GM18907 (cell line): ENCODE measurements around the gene CCDC6.

ENCODE experiments used
- ATAC-seq: cut with Tn5 transposase; IDR thresholded peaks from one replicate; pipeline ENCODE4 v1.9.1; 2021; ENCODE audit warnings: mild to moderate bottlenecking, moderate library complexity; ENCODE audit not compliant: unreplicated experiment

CCDC6 gene

DNA sequence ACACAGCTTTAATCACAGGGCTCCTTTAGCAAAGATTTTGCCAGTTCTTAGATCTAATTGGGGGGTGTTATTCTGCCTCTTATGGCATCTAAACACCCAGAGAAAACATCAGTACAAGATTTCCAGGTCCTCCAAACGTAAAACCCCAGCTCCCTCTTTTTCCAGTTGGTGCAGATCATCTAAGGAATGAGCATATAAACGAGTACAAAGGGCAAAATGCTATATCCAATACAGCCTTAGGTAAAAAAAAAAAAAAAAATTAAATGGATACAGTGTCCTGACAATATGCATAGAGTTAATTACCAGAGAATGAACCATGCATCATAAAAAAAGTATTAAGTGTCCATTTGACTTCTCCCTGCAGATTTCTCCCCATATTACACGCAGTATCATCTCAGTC, 50.3 kb downstream of the CCDC6 start:
- no peak for ATAC-seq

GRCh38 chr10:59854571-59854970, 51.8 kb downstream of the CCDC6 start:
- no peak for ATAC-seq

- peak; percentile 63 for ATAC-seq
Measured at GRCh38 chr10:59852670-59853069, 53.7 kb downstream of the CCDC6 start.

- no peak for ATAC-seq
Measured at GRCh38 chr10:59851864-59852263, 54.5 kb downstream of the CCDC6 start.

DNA sequence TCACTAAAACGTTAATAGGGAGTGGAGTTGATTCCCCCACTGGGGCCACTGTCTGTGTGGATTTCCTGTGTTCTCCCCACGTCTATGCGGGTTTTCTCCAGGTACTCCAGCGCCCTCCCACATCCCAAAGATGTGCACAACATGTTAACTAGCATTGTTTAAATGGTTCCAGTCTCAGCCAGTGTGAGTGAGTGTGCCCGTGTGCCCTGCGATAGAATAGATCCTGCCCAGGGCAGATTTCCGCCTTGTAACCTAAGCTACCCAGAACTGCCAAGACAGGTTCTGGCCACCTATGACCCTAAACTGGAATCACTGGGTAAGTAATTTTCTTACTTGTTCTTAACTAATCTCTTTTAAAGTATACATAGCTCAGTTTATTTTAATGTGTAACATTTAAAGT, 58.5 kb downstream of the CCDC6 start:
- ATAC-seq = no peak

GRCh38 chr10:59847326-59847725, 59.0 kb downstream of the CCDC6 start:
- ATAC-seq = no peak

DNA sequence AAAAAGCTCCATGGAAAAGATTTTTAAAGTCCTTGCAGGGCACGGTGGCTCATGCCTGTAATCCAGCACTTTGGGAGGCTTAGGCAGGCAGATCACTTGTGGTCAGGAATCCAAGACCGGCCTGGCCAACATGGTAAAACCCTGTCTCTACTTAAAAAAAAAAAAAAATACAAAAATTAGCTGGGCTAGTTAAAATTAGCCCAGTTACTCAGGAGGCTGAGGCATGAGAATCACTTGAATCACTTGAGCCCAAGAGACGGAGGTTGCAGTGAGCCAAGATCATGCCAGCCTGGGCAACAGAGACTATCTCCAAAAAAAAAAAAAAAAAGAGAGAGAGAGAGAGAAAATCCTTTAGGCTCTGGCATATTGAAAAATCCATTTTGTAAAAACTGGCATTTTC, 61.9 kb downstream of the CCDC6 start:
- no peak for ATAC-seq

GRCh38 chr10:59843748-59844147, 62.6 kb downstream of the CCDC6 start:
- ATAC-seq = no peak

DNA sequence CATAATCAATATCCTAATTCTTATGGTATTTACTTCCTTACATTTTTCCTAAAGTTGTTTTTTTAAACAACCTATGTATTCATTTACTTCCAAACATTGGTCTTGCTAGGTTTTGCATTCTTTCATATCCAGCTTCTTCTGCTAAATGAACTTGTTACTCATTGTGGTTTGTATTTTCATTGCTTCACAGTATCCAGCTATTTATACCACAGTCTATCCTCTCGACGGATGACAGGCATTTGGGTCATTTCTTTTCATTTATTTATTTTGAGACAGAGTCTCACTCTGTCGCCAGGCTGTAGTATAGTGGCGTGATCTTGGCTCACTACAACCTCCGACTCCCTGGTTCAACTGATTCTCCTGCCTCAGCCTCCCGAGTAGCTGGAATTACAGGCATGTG, 66.8 kb downstream of the CCDC6 start:
- no peak for ATAC-seq

GRCh38 chr10:59838085-59838789, 68.1 kb downstream of the CCDC6 start:
- no peak for ATAC-seq

- ATAC-seq = no peak
Measured at GRCh38 chr10:59833810-59834209, 72.5 kb downstream of the CCDC6 start.

GRCh38 chr10:59832506-59832905, 73.8 kb downstream of the CCDC6 start:
- ATAC-seq = no peak

- ATAC-seq = no peak
Measured at GRCh38 chr10:59831658-59832503, 74.5 kb downstream of the CCDC6 start.

- ATAC-seq = no peak
Measured at GRCh38 chr10:59830601-59831259, 75.6 kb downstream of the CCDC6 start.

DNA sequence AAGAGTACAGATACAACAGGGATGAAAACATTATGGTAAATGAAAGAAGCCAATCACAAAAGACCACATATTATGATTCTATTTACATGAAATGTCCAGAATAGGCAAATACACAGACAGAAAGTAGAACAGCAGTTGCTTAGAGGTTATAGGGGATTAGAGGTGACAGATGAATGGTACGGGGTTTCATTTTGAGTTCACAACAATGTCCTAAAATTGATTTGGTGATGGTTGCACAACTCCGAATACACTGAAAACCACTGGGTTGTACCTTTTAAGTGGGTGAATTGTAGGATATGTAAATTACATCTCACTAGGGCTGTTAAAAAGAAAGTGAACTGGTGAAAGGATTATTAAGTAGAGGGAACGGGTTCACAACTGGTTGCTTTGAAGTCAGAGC, 76.8 kb downstream of the CCDC6 start:
- ATAC-seq = peak; percentile 81

DNA sequence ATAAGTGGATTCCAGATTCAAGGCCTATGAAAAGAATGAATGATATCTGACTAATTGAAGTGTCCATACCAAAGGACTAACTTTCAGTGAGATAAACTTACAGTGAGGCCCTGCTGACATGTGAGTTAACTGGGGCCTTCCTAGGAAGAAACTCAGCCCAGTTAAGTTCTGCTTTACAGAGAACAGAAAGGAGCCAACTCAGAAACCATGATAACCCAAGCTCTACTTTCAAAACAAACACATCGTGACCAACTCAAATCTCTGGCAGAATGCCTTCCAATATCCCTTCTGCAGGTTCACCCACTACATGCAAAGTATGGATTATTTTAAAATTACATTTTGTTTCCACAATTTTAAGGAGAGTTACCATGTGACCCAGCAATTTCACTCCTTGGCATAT, 77.3 kb downstream of the CCDC6 start:
- ATAC-seq = peak; percentile 34

- no peak for ATAC-seq
Measured at GRCh38 chr10:59825932-59826331, 80.4 kb downstream of the CCDC6 start.

GRCh38 chr10:59823751-59824150, 82.6 kb downstream of the CCDC6 start:
- no peak for ATAC-seq

- ATAC-seq = no peak
Measured at GRCh38 chr10:59823111-59823510, 83.2 kb downstream of the CCDC6 start.

- no peak for ATAC-seq
Measured at GRCh38 chr10:59820471-59820870, 85.9 kb downstream of the CCDC6 start.

DNA sequence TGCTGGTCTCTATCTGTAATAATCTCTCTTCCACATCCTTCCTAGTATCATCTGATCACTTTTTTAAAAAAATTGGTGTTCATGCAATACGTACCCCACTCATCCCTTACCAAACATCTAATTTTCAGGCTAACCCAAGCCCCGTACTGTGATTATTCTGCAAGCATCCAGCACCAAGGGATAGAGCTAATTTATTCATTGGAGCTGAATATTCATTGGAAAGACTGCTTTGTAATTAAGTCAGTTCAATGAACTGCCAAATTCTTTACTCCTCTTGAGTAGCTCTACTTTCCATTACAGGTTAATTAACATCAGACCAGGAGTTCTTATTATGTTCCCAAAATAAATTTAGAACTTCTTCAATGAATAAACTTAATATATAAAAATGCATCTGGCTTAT, 86.7 kb downstream of the CCDC6 start:
- no peak for ATAC-seq

DNA sequence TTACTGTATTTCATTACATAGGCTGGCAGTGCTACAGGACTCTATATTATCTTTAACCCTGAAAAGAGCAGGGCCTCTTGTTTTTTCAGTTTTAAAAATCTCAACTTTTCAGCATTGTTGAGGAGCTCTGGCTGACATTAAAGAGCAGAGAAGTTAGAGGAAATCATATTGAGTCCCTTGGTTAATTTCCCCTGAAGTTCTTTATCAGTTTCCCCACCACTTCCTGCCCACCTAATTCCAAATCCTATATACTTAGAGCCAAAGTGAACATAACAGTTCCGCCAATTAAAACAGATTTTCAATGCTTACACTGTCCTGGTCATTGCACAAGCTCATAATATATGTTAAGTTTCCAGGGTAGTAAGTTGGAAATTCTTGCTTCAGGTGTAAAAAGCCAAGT, 87.1 kb downstream of the CCDC6 start:
- ATAC-seq = no peak
